Astrocyte of the cerebellum (primary cell): Measurements from ENCODE around the gene RASGRP4.
"Not testable (repeated sequence)": the region's sequence is repeated elsewhere in the genome, so short reads cannot be mapped to it uniquely, and the experiment has no call there.

Experiments
- DNase-seq: peaks from one replicate; pipeline ENCODE4 v3.0.0-alpha.2; 2011; ENCODE audit warnings: low read depth
- H3K4me3 ChIP-seq: 2 replicates; pipeline ENCODE4 v1.5.1; 2011; ENCODE audit warnings: mild to moderate bottlenecking, low read depth, low read length, moderate library complexity
- CTCF ChIP-seq: IDR thresholded peaks from 2 replicates; pipeline ENCODE4 v1.5.1; 2012; ENCODE audit warnings: low read length, low read depth, moderate library complexity, mild to moderate bottlenecking; ENCODE audit errors: missing control alignments
- in situ Hi-C: cut with HindIII; loops from 2 replicates; pipeline ENCODE4 v1.10.0; 2017; ENCODE audit warnings: low sequenced_read_pairs

The RASGRP4 gene

GRCh38 chr19:38370299-38370698 lies 55.7 kb downstream of the RASGRP4 start:
- DNase-seq: no peak
- H3K4me3 ChIP-seq: no peak overlapping the region
- in situ Hi-C loops: no loop called here
- TF ChIP-seq CTCF: no peak

DNA sequence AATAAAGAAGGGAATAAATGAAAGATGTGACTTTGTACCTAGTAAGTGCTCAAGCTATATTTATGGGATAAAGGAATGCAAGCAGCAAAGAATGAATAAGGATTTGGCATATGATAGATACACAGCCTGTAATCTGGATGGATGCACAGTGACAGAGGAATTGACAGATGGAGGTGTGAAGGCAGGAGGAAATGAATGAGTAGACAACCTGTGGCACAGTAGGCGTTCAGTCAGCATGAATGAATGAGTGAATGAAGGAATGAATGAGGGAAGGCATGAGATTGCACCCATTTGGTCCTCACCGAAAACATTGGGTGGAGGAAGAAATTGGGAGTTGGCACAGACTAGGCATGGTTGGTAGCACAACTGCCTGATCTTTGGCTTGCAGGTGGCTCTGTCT lies 56.4 kb downstream of the RASGRP4 start:
- H3K4me3 ChIP-seq: no peak overlapping the region
- DNase-seq: no peak
- in situ Hi-C loops: no loop called here
- TF ChIP-seq CTCF: no peak

DNA sequence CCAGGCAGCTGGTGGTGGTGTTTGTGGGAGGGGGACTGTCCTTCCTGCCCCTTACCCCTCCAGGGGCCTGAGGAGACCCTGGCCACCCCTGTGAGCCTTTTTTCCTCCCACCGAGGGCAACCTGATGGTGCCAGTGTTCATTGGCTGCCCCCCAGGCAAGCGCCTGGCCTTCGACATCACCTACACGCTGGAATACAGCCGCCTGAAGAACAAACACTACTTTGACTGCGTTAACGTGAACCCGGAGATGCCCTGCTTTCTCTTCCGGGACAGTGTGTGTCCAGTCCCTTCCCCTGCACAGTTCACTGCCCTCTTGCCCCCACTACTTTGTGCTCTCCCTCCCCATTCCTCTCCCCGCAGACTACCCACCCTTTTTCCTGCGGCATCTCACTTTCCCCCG lies 59.0 kb downstream of the RASGRP4 start:
- no peak overlapping the region for H3K4me3 ChIP-seq
- TF ChIP-seq CTCF: no peak
- in situ Hi-C loops: no loop called here
- no peak for DNase-seq

GRCh38 chr19:38362946-38363688 lies 62.9 kb downstream of the RASGRP4 start:
- H3K4me3 ChIP-seq: peak overlapping the region; percentile 55
- in situ Hi-C loops, DNase-seq: not testable (repeated sequence)

DNA sequence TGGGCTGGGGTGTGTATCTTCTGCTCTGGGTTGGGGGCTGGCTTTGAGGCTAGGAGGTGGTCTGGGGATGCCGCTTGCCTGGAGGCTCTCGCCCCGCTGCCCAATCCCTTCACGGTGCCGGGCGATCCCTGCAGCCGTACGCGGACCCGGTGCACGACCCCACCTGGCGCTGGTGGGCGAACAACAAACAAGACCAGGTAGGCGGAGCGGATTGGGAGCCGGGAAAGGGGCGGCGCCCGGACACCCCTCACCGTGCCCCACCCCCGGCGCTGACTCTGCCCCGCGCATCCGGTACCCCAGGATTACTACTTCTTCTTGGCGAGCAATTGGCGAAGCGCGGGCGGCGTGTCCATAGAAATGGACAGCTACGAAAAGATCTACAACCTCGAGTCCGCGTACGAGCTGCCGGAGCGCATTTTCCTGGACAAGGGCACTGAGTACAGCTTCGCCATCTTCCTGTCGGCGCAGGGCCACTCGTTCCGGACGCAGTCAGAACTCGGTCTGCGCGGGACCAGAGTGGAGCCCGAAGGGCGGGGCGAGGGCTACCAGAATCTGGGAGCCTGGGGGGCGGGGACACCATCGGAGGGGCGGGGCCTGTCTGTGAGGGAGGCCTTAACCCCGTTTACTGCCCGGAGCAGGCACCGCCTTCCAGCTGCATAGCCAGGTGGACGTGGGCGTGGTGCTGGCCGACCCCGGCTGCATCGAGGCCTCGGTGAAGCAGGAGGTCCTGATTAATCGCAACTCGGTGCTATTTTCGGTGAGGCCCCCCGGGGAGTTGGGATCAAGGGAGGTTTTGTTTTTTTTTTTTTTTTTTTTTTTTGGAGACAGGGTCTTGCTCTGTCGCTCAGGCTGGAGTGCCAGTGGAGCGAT lies 63.7 kb downstream of the RASGRP4 start:
- TF ChIP-seq CTCF: no peak
- DNase-seq: no peak
- peak overlapping the region; percentile 55 for H3K4me3 ChIP-seq
- in situ Hi-C loops: no loop called here

DNA sequence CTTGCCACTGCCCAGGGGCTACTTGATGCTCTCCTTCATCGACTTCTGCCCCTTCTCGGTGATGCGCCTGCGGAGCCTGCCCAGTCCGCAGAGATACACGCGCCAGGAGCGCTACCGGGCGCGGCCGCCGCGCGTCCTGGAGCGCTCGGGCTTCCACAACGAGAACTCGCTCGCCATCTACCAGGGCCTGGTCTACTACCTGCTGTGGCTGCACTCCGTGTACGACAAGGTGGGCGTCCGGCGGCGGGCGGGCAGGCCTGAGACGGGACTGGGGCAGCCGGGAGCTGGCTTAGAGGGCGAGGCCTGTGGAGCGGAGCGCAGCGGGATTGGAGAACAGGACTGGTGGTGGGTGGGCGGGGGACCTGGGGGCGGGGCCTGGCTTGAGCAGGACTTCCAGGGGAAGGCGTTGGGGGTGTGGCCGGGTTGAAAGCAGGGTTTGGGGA lies 64.4 kb downstream of the RASGRP4 start:
- in situ Hi-C loops: no loop called here
- DNase-seq: no peak
- peak overlapping the region; percentile 55 for H3K4me3 ChIP-seq
- no peak for TF ChIP-seq CTCF
